IMR-90 (cell line): ENCODE data around the gene ZNF778. TPM values are rescaled to one million over a fixed set of nuclear protein-coding genes. Genes with fewer than 3 reads are reported as not detected.

Experiments used
- ATAC-seq: fragments of 200-7000 bp; cut with Tn5 transposase; 2 replicates; pipeline ENCODE4 v1.9.1; 2020; ENCODE audit warnings: low read depth, mild to moderate bottlenecking, moderate library complexity
- BruUV-seq: library from RNA; stranded (reverse); fragments of 400-500 nt; replicated peaks from 2 replicates; lab custom pipeline; 2021; lab: Mats Ljungman, UMichigan
- CTCF ChIA-PET: fragments of 300-600 bp; formaldehyde crosslinking; extraction: SDS; loops from one replicate; lab custom pipeline; 2021; ENCODE audit warnings: antibody characterized with exemption; lab: Yijun Ruan, JAX
- POLR2A ChIA-PET: fragments of 300-600 bp; sonication (Branson Sonifier 250); formaldehyde crosslinking; loops from one replicate; lab custom pipeline; 2022; ENCODE audit warnings: antibody characterized with exemption; ENCODE audit not compliant: unreplicated experiment; lab: Charles Lee
- DNase-seq: peaks from one replicate; pipeline ENCODE4 v3.0.0; 2013
- H2AFZ ChIP-seq: replicated peaks from 2 replicates; pipeline ENCODE3; 2013; ENCODE audit warnings: low read length, mild to moderate bottlenecking; ENCODE audit not compliant: poor library complexity
- H2AK5ac ChIP-seq: 2 replicates; pipeline ENCODE4 v1.6.1; 2013; ENCODE audit warnings: low read depth, low read length, inconsistent platforms
- H2AK9ac ChIP-seq: replicated peaks from 2 replicates; pipeline ENCODE3; 2013; ENCODE audit warnings: mild to moderate bottlenecking, low read depth, low read length, moderate library complexity; ENCODE audit not compliant: poor library complexity
- H2BK120ac ChIP-seq: 2 replicates; pipeline ENCODE4 v1.6.1; 2013; ENCODE audit warnings: low read depth, low read length, inconsistent platforms
- H2BK15ac ChIP-seq: 3 replicates; pipeline ENCODE4 v1.6.1; 2013; ENCODE audit warnings: low read depth, low read length, inconsistent platforms
- H2BK20ac ChIP-seq: 2 replicates; pipeline ENCODE4 v1.6.1; 2013; ENCODE audit warnings: low read depth, mild to moderate bottlenecking, inconsistent platforms, low read length, moderate library complexity
- H2BK5ac ChIP-seq: 2 replicates; pipeline ENCODE4 v1.6.1; 2013; ENCODE audit warnings: mild to moderate bottlenecking, low read depth, low read length, inconsistent platforms; ENCODE audit not compliant: poor library complexity, severe bottlenecking
- H3K14ac ChIP-seq: replicated peaks from 2 replicates; pipeline ENCODE4 v1.6.1; 2013; ENCODE audit warnings: low read depth, low read length, inconsistent platforms
- H3K18ac ChIP-seq: 2 replicates; pipeline ENCODE4 v1.6.1; 2013; ENCODE audit warnings: low read depth, low read length, control low read depth
- H3K23ac ChIP-seq: 2 replicates; pipeline ENCODE4 v1.6.1; 2013; ENCODE audit warnings: low read depth, low read length, inconsistent platforms
- H3K27ac ChIP-seq: 2 replicates; pipeline ENCODE4 v1.5.1; 2013; ENCODE audit warnings: mild to moderate bottlenecking, control low read depth, low read length; ENCODE audit not compliant: insufficient read depth
- H3K27me3 ChIP-seq: 2 replicates; pipeline ENCODE4 v1.6.1; 2013; ENCODE audit warnings: low read length; ENCODE audit not compliant: control insufficient read depth, insufficient read depth
- H3K36me3 ChIP-seq: 2 replicates; pipeline ENCODE4 v1.6.1; 2013; ENCODE audit warnings: low read length, mixed read lengths; ENCODE audit not compliant: control insufficient read depth, insufficient read depth
- H3K4ac ChIP-seq: 2 replicates; pipeline ENCODE4 v1.6.1; 2013; ENCODE audit warnings: low read depth, low read length, inconsistent platforms
- H3K4me1 ChIP-seq: 2 replicates; pipeline ENCODE4 v1.6.1; 2013; ENCODE audit warnings: low read length, mixed read lengths; ENCODE audit not compliant: control insufficient read depth, insufficient read depth
- H3K4me2 ChIP-seq: 2 replicates; pipeline ENCODE4 v1.6.1; 2013; ENCODE audit warnings: low read depth, mild to moderate bottlenecking, control low read depth, low read length, moderate library complexity
- H3K4me3 ChIP-seq: 2 replicates; pipeline ENCODE4 v1.5.1; 2013; ENCODE audit warnings: low read depth, mild to moderate bottlenecking, control low read depth, low read length, moderate library complexity; ENCODE audit not compliant: insufficient read depth
- H3K56ac ChIP-seq: 2 replicates; pipeline ENCODE4 v1.6.1; 2013; ENCODE audit warnings: low read length, inconsistent platforms; ENCODE audit not compliant: insufficient read depth; ENCODE audit errors: extremely low read depth
- H3K79me1 ChIP-seq, 2 experiments: 2 replicates each; pipeline ENCODE4 v1.6.1; 2013; ENCODE audit warnings: low read length in 2 of 2, inconsistent platforms in 1 of 2, low read depth in 1 of 2
- H3K9ac ChIP-seq: 2 replicates; pipeline ENCODE4 v1.6.1; 2013; ENCODE audit warnings: low read depth, low read length, control low read depth
- H3K9me1 ChIP-seq: 2 replicates; pipeline ENCODE4 v1.6.1; 2013; ENCODE audit warnings: low read length, inconsistent platforms; ENCODE audit not compliant: insufficient read depth
- H3K9me3 ChIP-seq: 2 replicates; pipeline ENCODE4 v1.6.1; 2013; ENCODE audit warnings: low read length; ENCODE audit not compliant: control insufficient read depth, insufficient read depth
- H4K20me1 ChIP-seq: 2 replicates; pipeline ENCODE4 v1.6.1; 2013; ENCODE audit warnings: low read length, inconsistent platforms; ENCODE audit not compliant: insufficient read depth
- H4K5ac ChIP-seq: 2 replicates; pipeline ENCODE4 v1.6.1; 2013; ENCODE audit warnings: mild to moderate bottlenecking, low read depth, low read length, control low read depth
- H4K8ac ChIP-seq, 2 experiments: 2 replicates each; pipeline ENCODE4 v1.6.1; 2013; ENCODE audit warnings: low read depth in 2 of 2, low read length in 2 of 2, control low read depth in 1 of 2, inconsistent platforms in 1 of 2
- H4K91ac ChIP-seq: 2 replicates; pipeline ENCODE4 v1.6.1; 2013; ENCODE audit warnings: low read depth, low read length, inconsistent platforms; ENCODE audit not compliant: insufficient read depth
- BHLHE40 ChIP-seq: fragments of 150-350 bp; IDR thresholded peaks from 2 replicates; pipeline ENCODE4 v1.6.1; 2016; ENCODE audit warnings: mild to moderate bottlenecking, low read depth, low read length
- CEBPB ChIP-seq: IDR thresholded peaks from 2 replicates; pipeline ENCODE4 v1.6.1; 2012; ENCODE audit warnings: low read depth, low read length, improper control_type of control experiment
- CTCF ChIP-seq: conservative IDR thresholded peaks from 2 replicates; pipeline ENCODE4 v1.5.1; 2012; ENCODE audit warnings: mild to moderate bottlenecking, low read depth, low read length, improper control_type of control experiment
- ELK1 ChIP-seq: fragments of 150-350 bp; IDR thresholded peaks from 2 replicates; pipeline ENCODE4 v1.6.1; 2016; ENCODE audit warnings: low read depth, mild to moderate bottlenecking, low read length, moderate library complexity, borderline replicate concordance
- MAZ ChIP-seq: IDR thresholded peaks from 2 replicates; pipeline ENCODE4 v1.6.1; 2012; ENCODE audit warnings: low read depth, mild to moderate bottlenecking, low read length, improper control_type of control experiment, moderate library complexity, borderline replicate concordance
- MXI1 ChIP-seq: IDR thresholded peaks from 2 replicates; pipeline ENCODE4 v1.6.1; 2012; ENCODE audit warnings: low read depth, mild to moderate bottlenecking, low read length, moderate library complexity, borderline replicate concordance
- POLR2A ChIP-seq: IDR thresholded peaks from 2 replicates; pipeline ENCODE4 v1.6.1; 2012; ENCODE audit warnings: mild to moderate bottlenecking, low read depth, low read length
- RAD21 ChIP-seq: IDR thresholded peaks from 2 replicates; pipeline ENCODE4 v1.6.1; 2012; ENCODE audit warnings: low read length, improper control_type of control experiment
- RCOR1 ChIP-seq: IDR thresholded peaks from 2 replicates; pipeline ENCODE4 v1.6.1; 2012; ENCODE audit warnings: mild to moderate bottlenecking, low read length, improper control_type of control experiment; ENCODE audit not compliant: insufficient replicate concordance
- RFX5 ChIP-seq: IDR thresholded peaks from 2 replicates; pipeline ENCODE4 v1.8.0; 2012; ENCODE audit warnings: low read depth, mild to moderate bottlenecking, low read length, moderate library complexity
- SMC3 ChIP-seq: fragments of 150-350 bp; IDR thresholded peaks from 2 replicates; pipeline ENCODE4 v1.6.1; 2016; ENCODE audit warnings: low read depth, mild to moderate bottlenecking, antibody characterized with exemption, low read length, moderate library complexity
- USF2 ChIP-seq: fragments of 150-350 bp; IDR thresholded peaks from 2 replicates; pipeline ENCODE4 v1.6.1; 2017; ENCODE audit warnings: mild to moderate bottlenecking, antibody characterized with exemption, low read length, low read depth
- WGBS, 2 experiments: methylation state at CpG; one replicate each; pipeline versions ENCODE4 v1.1.5 to v1.1.7; 2013; ENCODE audit warnings: missing lambda C conversion rate in 2 of 2; ENCODE audit not compliant: insufficient read length in 1 of 2; ENCODE audit errors: extremely low coverage in 2 of 2; 5-methylcytosine and 5-hydroxymethylcytosine counted together
- dilution Hi-C: fragments of 300-500 bp; cut with HindIII; formaldehyde crosslinking; loops from one replicate; pipeline ENCODE4 v1.14.3; 2018; ENCODE audit warnings: low sequenced_read_pairs; ENCODE audit not compliant: unreplicated experiment
- in situ Hi-C: fragments of 300-500 bp; cut with MboI; formaldehyde crosslinking; loops from 3 replicates; pipeline ENCODE4 v1.14.3; 2019; ENCODE audit warnings: low sequenced_read_pairs, inconsistent platforms, mixed read lengths
- intact Hi-C: fragments of 100-400 bp; cut with micrococcal nuclease; formaldehyde crosslinking; loops from 2 replicates; pipeline ENCODE4 v1.10.0; 2022
- polyA plus RNA-seq, 3 experiments: library from polyadenylated mRNA; depleted of rRNA; stranded (reverse); fragments of >200 nt; gene quantifications; 2 replicates each; pipeline ENCODE4 v1.2.3, GENCODE V29; 2012; ENCODE audit warnings: low replicate concordance in 1 of 3
- total RNA-seq: library from RNA; depleted of rRNA; stranded (reverse); fragments of >200 nt; gene quantifications from 2 replicates; pipeline ENCODE4 v1.2.3, GENCODE V29; 2012

The ZNF778 gene
- total and polyA plus RNA-seq, 2 of the 4 experiments (the other 2 are of a cell fraction) = 5.6 to 9.9 TPM

GRCh38 chr16:89273741-89274472, 56.4 kb downstream of the ZNF778 start:
- H2BK15ac ChIP-seq = no peak overlapping the region
- H3K9me3 ChIP-seq = no peaks in the 10 kb centered on the region
- WGBS, 2 experiments = 92% methylated on average over 14 of the region's 19 CpGs; no CpG with 5 or more reads in 1 of the 2 experiments
- no peak overlapping the region for H3K18ac ChIP-seq
- H2AK9ac ChIP-seq = peak overlapping the region; percentile 16
- H3K56ac ChIP-seq = no peak overlapping the region
- H3K27me3 ChIP-seq = no peaks in the 10 kb centered on the region
- H3K27ac ChIP-seq = no peak overlapping the region
- BruUV-seq = no TSS peak
- ChIA-PET CTCF (no interaction called here), POLR2A (no interaction called here)
- H3K9ac ChIP-seq = no peak overlapping the region
- dilution Hi-C loops (no loop called here), intact Hi-C loops (no loop called here), in situ Hi-C loops (no loop called here)
- no peaks in the 10 kb centered on the region for H3K4me1 ChIP-seq
- no peak overlapping the region for H4K8ac ChIP-seq
- H3K79me1 ChIP-seq = peaks cover 17 to 75% of the 10 kb centered on the region in 2 experiments
- no peak overlapping the region for H2AFZ ChIP-seq
- ATAC-seq (no peak), DNase-seq (no peak)
- no peak overlapping the region for H3K14ac ChIP-seq
- H3K9me1 ChIP-seq = no peaks in the 10 kb centered on the region; the same call in 1 of the 2 replicates
- no peak overlapping the region for H4K91ac ChIP-seq
- H2BK20ac ChIP-seq = no peak overlapping the region
- no peak overlapping the region for H2BK5ac ChIP-seq
- H3K4me2 ChIP-seq = no peak overlapping the region
- no peak overlapping the region for H3K4ac ChIP-seq
- peaks cover 50% of the 10 kb centered on the region for H4K20me1 ChIP-seq
- H2AK5ac ChIP-seq = no peak overlapping the region
- H3K36me3 ChIP-seq = peaks cover 82% of the 10 kb centered on the region
- TF ChIP-seq SMC3 (no peak), CEBPB (no peak), RCOR1 (no peak), ELK1 (no peak), USF2 (no peak), CTCF (no peak), RAD21 (no peak), RFX5 (no peak), MAZ (no peak), MXI1 (no peak), BHLHE40 (no peak), POLR2A (no peak)
- H3K4me3 ChIP-seq = no peak overlapping the region
- no peak overlapping the region for H2BK120ac ChIP-seq
- no peak overlapping the region for H4K5ac ChIP-seq
- H3K23ac ChIP-seq = no peak overlapping the region
